ENCODE results near the gene TFPI.

TFPI gene

GRCh38 chr2:187504312-187504921 lies 49.8 kb downstream of the TFPI start:
- no peak for DNase-seq (ENCODE audit: low read depth in 2 of 2)

- no peak for DNase-seq (ENCODE audit: low read depth in 2 of 2)
Observed at GRCh38 chr2:187503700-187504099, 50.5 kb downstream of the TFPI start.

DNA sequence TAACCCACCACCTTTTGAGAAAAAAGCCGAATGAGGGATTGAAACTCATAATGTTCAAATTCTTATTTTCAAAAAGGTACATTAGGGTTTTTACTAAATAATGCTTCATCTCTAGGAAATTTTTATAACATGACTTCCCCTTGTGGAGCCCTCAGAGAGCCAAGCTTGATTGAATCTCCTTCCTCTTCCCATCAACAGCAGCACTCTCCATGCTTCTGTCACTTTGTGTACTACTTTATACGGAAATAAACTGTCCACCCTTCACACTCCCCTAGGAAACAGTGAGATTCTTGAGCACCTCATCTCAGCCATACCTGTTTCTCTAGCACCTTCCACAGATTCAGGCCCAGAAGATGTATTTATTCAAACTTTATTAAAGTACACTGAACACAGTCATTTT lies 51.8 kb downstream of the TFPI start:
- no peak for DNase-seq (ENCODE audit: low read depth in 2 of 2)

DNA sequence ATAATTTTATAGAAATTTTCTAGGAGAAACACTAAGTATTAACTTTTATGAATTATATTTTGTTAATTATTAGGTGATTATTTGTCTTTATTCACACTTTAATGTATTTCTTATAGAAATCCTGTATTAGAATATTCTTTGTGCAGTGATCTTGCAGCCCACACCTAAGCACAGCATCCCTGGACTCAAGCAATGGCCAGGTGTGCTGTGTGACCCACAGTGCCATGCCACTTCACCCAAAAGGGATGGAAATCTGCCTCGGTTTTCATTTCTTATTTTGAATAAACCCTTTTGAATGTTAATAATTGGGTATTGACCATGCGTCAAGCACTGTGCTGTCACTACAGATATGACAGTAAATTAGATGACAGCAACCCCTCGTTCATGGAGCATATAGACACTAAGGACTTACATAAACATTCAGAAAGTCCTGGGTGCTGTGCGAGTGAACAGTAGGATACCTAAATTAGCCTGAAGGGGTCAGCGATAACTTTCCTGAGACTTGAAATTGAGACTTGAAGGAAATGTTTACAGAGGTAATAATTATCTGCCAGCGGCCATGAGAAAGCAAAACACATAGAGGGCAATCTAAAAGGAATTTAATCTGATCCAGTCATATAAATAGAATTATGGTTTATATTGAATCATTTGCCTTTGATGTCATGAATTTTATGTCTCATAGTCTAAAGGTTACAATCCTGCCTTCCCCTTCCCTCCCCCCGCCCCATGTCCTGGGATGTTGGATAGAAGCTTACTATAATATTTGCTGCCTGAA lies 53.5 kb downstream of the TFPI start:
- no peak for DNase-seq (ENCODE audit: low read depth in 2 of 2)

- no peak for DNase-seq (ENCODE audit: low read depth in 2 of 2)
Observed at GRCh38 chr2:187499941-187500532, 54.2 kb downstream of the TFPI start.

DNA sequence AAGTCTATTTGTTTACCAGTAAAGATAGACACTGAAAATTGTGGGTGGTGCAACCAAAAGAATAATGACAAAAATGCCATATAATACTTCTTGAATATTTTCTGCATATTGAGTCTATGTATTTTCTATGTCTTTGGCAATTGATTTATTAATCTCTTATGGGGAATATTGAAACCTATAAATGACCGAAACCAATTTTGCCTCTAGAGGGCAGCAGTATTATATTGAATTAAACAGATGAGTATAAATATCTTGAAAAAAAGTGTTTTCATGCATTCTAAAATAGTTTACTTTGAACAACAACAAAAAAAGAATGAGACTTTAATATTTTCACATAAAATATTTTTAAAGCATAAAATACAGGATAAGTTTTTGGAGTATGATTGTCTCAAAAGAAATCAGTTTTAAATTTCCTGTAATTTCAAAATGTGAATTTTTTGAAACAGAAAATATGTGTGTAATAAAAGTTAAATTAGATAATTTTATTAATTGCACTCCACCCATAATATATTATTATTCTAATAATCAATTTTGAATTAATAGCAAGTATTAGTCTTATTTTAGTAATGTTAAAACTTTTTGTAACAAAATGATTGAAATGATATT lies 56.3 kb downstream of the TFPI start:
- no peak for DNase-seq (ENCODE audit: low read depth in 2 of 2)

- DNase-seq (ENCODE audit: low read depth in 2 of 2) = no peak
Observed at GRCh38 chr2:187497140-187497539, 57.1 kb downstream of the TFPI start.

GRCh38 chr2:187495324-187495723 lies 58.9 kb downstream of the TFPI start:
- no peak for DNase-seq (ENCODE audit: low read depth in 2 of 2)

DNA sequence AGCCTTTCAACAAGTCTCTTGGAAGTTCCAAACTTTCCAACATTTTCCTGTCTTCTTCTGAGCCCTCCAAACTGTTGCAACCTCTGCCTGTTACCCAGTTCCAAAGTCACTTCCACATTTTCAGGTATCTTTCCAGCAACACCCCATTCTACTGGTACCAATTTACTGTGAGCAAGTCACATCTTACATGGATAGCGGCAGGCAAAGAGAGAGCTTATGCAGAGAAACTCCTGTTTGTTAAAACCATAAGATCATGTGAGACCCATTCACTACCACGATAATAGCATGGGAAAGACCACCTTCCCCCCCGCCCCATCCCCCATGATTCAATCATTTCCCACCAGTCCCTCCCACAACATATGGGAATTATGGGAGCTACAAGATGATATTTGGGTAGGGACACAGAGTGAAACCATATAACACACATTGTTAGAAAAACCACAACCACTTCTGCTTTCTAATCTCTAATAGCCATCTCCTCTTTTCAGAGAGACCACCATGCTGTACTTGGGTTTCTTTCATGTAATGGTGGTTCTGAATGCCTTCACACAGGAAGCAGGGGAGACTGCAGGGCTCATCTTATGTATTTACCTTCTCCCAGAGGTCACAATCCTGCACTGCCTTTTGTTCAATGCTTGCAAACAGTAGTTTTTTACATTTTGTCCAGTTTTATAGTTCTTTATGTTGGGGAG lies 60.2 kb downstream of the TFPI start:
- no peak for DNase-seq (ENCODE audit: low read depth in 2 of 2)

- no peak for DNase-seq (ENCODE audit: low read depth in 2 of 2)
Observed at GRCh38 chr2:187493180-187493579, 61.1 kb downstream of the TFPI start.

GRCh38 chr2:187486241-187486640 lies 68.0 kb downstream of the TFPI start:
- no peak for DNase-seq (ENCODE audit: low read depth in 2 of 2)

DNA sequence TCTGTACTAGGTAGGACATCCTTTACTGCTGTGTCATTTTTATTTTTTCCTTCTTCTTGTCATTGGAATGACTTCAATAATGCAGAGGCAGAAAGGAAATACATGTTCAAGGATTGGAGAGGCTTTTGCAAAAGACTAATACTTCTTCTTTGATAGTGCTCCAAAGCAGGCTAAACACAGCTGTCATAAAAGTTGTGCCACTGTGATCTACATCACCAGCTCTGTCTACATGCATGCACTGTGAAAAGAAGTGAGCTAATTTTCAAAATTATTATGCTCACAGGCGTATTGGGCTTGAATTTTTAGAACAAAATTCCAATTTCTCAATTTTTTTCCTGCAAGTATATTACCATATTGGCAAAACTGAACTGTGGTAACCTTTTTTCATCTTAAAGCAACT lies 68.7 kb downstream of the TFPI start:
- no peak for DNase-seq (ENCODE audit: low read depth in 2 of 2)

- no peak for DNase-seq (ENCODE audit: low read depth in 2 of 2)
Observed at GRCh38 chr2:187483537-187483936, 70.7 kb downstream of the TFPI start.

DNA sequence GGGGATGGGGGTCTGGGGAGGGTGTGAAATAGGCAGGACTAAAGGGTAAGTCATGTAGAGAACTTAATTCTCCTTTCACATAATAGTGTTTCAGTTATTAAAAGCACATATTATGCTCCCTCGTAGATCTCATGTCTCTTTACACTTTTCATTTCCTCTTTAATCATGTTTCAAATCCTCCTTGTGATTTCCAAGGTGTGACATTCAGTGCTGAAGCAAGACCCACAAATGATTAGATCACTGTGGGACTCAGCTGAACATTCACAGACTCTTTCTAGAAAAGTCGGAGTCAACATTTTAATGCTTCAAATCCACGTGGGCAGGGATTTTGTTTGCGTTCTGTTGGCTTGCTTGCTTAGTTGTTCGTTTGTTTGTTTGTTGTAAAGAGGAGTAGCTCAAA lies 71.4 kb downstream of the TFPI start:
- DNase-seq (ENCODE audit: low read depth in 2 of 2) = no peak

GRCh38 chr2:187481543-187481942 lies 72.7 kb downstream of the TFPI start:
- no peak for DNase-seq (ENCODE audit: low read depth in 2 of 2)

- DNase-seq (ENCODE audit: low read depth in 2 of 2) = no peak
Observed at GRCh38 chr2:187478719-187479118, 75.5 kb downstream of the TFPI start.

GRCh38 chr2:187477051-187477450 lies 77.2 kb downstream of the TFPI start:
- DNase-seq (ENCODE audit: low read depth in 2 of 2) = no peak

GRCh38 chr2:187475499-187476248 lies 78.6 kb downstream of the TFPI start:
- DNase-seq (ENCODE audit: low read depth in 2 of 2) = no peak

DNA sequence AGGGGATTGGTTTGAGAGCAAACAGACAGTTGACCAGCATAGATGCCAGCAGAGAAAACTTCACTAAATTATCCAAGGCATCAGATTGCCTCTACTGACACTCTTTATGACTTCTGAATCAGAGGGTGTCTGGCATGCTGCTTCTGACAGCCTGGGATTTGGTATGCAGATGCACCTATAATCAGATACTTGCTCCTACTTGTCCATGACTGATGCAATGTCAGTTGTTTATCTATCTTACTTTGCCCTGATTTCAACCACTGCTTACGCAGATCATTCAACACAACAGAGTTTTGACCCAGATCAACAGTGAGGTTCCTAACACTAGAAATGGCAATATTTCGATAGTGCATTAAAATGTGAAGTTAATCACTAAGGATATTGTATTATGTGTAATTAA lies 83.5 kb downstream of the TFPI start:
- DNase-seq (ENCODE audit: low read depth in 2 of 2) = no peak

DNA sequence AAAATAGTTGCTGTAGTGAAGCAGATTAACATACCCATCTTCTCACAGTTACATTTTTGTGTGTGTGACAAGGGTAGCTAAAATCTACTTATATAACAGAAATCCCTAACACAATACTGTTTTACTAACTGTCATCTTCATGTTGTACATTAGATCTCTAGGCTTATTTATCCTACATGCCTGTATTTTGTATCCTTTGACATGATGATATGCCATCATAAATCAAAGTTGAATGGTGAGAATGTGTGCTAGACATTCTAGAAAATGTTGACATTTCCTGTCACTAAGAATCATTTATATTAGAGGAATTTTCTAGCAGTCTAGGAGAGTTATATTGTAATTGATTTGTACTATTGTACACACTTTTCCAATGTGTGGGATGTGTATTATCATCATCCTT lies 84.7 kb downstream of the TFPI start:
- DNase-seq (ENCODE audit: low read depth in 2 of 2) = no peak

DNA sequence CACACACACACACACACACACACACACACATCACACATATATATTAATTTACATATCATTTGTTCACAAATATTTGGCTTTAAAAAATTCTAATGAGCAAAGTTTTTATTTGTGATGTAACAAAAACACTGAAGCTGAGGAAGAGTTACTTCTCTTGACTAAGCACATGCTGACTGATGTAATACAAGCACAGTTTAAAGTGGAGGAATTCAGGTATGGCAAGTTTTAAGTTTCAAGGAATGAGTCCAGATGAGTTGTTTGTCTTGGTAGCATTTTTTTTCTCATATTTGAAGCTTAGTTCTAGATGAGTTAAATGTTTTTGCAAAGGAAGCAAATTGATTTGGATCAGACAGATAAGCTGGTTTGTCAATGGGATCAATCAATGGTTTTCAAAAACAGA lies 86.0 kb downstream of the TFPI start:
- DNase-seq (ENCODE audit: low read depth in 2 of 2) = no peak
